Psoas muscle (tissue), 8 donors: Measurements from ENCODE around the gene AGRN. TPM values are rescaled to one million over a fixed set of nuclear protein-coding genes. Genes with fewer than 3 reads are reported as not detected.
A peak's percentile ranks its signal among the peaks of the same experiment; 100 is the strongest.

Experiments used
- ATAC-seq, 4 donors: fragments of 200-7000 bp; cut with Tn5 transposase; one replicate each; pipeline ENCODE4 v1.9.1; 2020; ENCODE audit warnings: moderate library complexity in 3 of 4, mild to moderate bottlenecking in 2 of 4
- DNase-seq, 2 donors: peaks; one replicate each; pipeline ENCODE4 v3.0.0-alpha.2; 2020
- H3K27ac ChIP-seq: fragments of 200-600 bp; one replicate; pipeline ENCODE4 v1.8.0; 2022
- H3K27me3 ChIP-seq, 3 donors: fragments of 200-600 bp in 1 of 3; one replicate each; pipeline versions ENCODE4 v1.6.1 to v1.8.0; 2013 to 2022; ENCODE audit warnings: low read length in 2 of 3, mild to moderate bottlenecking in 2 of 3, moderate library complexity in 1 of 3; ENCODE audit not compliant: insufficient read depth in 3 of 3
- H3K36me3 ChIP-seq, 2 donors: fragments of 200-600 bp in 1 of 2; one replicate each; pipeline versions ENCODE4 v1.6.1 to v1.8.0; 2013 to 2022; ENCODE audit warnings: low read depth in 1 of 2, mild to moderate bottlenecking in 1 of 2, moderate library complexity in 1 of 2; ENCODE audit not compliant: insufficient read depth in 1 of 2
- H3K4me1 ChIP-seq: fragments of 200-600 bp; one replicate; pipeline ENCODE4 v1.8.0; 2022
- H3K4me3 ChIP-seq: fragments of 200-600 bp; one replicate; pipeline ENCODE4 v1.8.0; 2022; ENCODE audit warnings: mild to moderate bottlenecking
- H3K9me3 ChIP-seq: fragments of 200-600 bp; one replicate; pipeline ENCODE4 v1.8.0; 2022
- CTCF ChIP-seq: fragments of 200-600 bp; IDR thresholded peaks from one replicate; pipeline ENCODE4 v1.8.0; 2022; ENCODE audit warnings: antibody characterized with exemption
- WGBS, 3 donors: extraction: QIAGEN DNeasy Blood & Tissue Kit; methylation state at CpG; one replicate each; pipeline versions ENCODE4 v1.1.6 to v1.1.7; 2013; 5-methylcytosine and 5-hydroxymethylcytosine counted together
- intact Hi-C, 2 donors: fragments of 100-400 bp; cut with DNase I; formaldehyde crosslinking; loops; one replicate each; pipeline versions ENCODE4 v1.11.0 to v1.14.2; 2022
- long read RNA-seq, 2 donors: library from polyadenylated mRNA; unstranded; transcript quantifications; one replicate each; pipeline ENCODE4 v2.0.0, GENCODE V29; 2021
- polyA plus RNA-seq, 3 donors: library from polyadenylated mRNA; stranded (reverse); fragments of 200-250 nt; gene quantifications; one replicate each; pipeline ENCODE4 v1.2.3, GENCODE V29; 2013
- total RNA-seq, 4 donors: library from RNA; stranded (reverse); fragmentation: NEBNext Ultra II Directional in 2 of 4; extraction: Animal tissue kit (Norgen Biotek cat#: 25700) in 2 of 4; gene quantifications; one replicate each; pipeline versions ENCODE4 v1.2.1 to v1.2.4, GENCODE V29; 2021 to 2023
- donor health status: healthy with polysubstance abuse.
- donor health status: DM: no; HTN: no; CAD: no; lungs with moderate emphysema.
- donor health status: Bipolar disorder and iron deficiency.
- donor health status: healthy.
- donor health status: DM: yes; HTN: yes; CAD: no.
- donor health status: DM: no; HTN: no; CAD: no.
- donor health status: DM: no; HTN: no; CAD: no.
- donor health status: DM: yes; HTN: yes; CAD: no.

Gene AGRN
- total RNA-seq (1 to 10 TPM; 3.4 to 5.4 (median 4.6) TPM), polyA plus RNA-seq (1 to 10 TPM; 1.3 to 3.0 (median 1.4) TPM)
- long read RNA-seq, donor 1, partial matches to known transcripts, result 6 of 6 reads
- long read RNA-seq, donor 1, other reads (novel, unspliced or antisense), result 0 of 6 reads
- long read RNA-seq, donor 2, partial matches to known transcripts, result 3 of 4 reads
- long read RNA-seq, donor 2, other reads (novel, unspliced or antisense), result 1 of 4 reads

- Histone ChIP-seq H3K36me3 (no peaks in the 10 kb centered on the region), H3K4me1 (peaks cover 4% of the 10 kb centered on the region), H3K27ac (peak within 1 kb of the TSS; percentile 85), H3K27me3 (peaks cover 0 to 30% (median 11%) of the 10 kb centered on the region in 3 donors), H3K4me3 (peak within 1 kb of the TSS; percentile 79), H3K9me3 (no peaks in the 10 kb centered on the region)
- TF ChIP-seq CTCF, result no peak
- 0% methylated on average over 15 to 54 of the region's 58 CpGs for WGBS, 3 donors
- intact Hi-C loops, result no loop called here
- peak; percentile 23 to 60 (median 51) for ATAC-seq
- peak; percentile 54 to 80 for DNase-seq
Measured at GRCh38 chr1:1020000-1020404, at the start of gene AGRN. AGRN (plus strand) TSS chr1:1020120; CDS start chr1:1020173, 53 bp downstream.

DNA sequence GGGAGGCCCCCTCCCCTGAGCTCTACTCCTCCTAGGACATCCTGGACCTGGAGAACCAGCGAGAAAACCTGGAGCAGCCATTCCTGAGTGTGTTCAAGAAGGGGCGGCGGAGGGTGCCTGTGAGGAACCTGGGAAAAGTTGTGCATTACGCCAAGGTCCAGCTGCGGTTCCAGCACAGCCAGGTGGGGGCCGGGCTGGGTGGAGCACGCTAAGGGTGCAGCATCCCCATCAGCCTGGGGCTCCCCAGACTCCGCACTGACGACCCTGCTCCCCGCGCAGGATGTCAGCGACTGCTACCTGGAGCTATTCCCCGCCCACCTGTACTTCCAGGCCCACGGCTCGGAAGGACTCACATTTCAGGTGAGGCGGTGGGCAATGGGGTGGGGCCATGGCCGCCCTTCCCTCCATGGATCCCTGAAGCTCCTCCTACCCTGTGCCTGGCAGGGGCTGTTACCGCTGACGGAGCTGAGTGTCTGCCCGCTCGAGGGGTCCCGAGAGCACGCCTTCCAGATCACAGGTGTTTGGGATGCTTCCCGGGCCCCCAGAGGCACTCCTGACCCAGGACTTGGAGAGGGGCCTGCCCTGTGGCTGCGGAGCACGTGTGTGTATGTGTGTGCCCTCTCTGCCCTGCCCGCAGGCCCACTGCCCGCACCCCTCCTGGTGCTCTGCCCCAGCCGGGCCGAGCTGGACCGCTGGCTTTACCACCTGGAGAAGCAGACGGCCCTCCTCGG is 49.5 kb upstream of the AGRN start:
- WGBS, 3 donors, result 11 to 14% (median 11%) methylated on average over 29 to 33 of the region's 33 CpGs
- DNase-seq, result peak in 1 of 2 donors; percentile 12
- Histone ChIP-seq H3K27me3 (peaks cover 0 to 41% (median 5%) of the 10 kb centered on the region in 3 donors), H3K9me3 (no peaks in the 10 kb centered on the region), H3K4me1 (peaks cover 16% of the 10 kb centered on the region), H3K27ac (no peak overlapping the region), H3K36me3 (no peaks in the 10 kb centered on the region), H3K4me3 (no peak overlapping the region)
- intact Hi-C loops, result no loop called here
- TF ChIP-seq CTCF, result no peak
- ATAC-seq, result no peak

- Histone ChIP-seq H3K4me1 (peaks cover 12% of the 10 kb centered on the region), H3K4me3 (no peak overlapping the region), H3K9me3 (no peaks in the 10 kb centered on the region), H3K36me3 (no peaks in the 10 kb centered on the region), H3K27ac (no peak overlapping the region), H3K27me3 (peaks cover 0 to 37% (median 5%) of the 10 kb centered on the region in 3 donors)
- 28 to 32% (median 31%) methylated on average over 35 to 42 of the region's 42 CpGs for WGBS, 3 donors
- no peak for DNase-seq
- ATAC-seq, result peak in 2 of 4 donors; percentile 0 to 1
- intact Hi-C loops, result no loop called here
- TF ChIP-seq CTCF, result no peak
Measured at GRCh38 chr1:970973-971730, 48.8 kb upstream of the AGRN start.

DNA sequence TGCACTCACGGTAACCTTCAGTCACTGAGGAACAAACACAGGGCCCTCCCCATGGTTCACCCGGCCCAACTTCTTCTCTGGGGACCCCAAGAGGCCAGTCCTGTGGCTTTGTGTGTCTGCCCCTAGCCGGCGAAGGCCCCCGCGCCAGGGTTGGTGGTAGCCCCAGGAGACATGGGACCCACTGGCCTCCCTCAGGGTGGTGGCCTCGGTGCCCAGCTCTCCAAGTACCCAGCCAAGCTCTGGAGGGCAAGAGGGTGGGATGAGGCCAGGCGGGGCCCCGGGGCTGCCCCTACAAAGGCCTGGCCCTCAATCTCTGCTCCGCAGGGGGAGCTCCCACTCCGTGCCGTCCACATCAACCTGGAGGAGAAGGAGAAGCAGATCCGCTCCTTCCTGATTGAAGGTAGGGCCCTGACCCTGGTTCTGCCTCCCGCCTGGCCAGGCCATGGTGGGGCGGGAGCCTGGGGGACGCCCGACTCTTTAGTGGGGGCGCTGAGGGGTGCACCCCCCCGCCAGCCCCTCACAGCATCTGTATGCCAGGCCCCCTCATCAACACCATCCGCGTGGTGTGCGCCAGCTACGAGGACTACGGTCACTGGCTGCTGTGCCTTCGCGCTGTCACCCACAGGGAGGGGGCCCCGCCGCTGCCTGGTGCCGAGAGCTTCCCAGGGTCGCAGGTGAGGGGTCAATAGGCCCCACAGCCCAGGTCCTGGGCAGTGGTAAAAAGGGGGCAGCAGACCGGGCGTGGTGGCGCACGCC is 48.0 kb upstream of the AGRN start:
- ATAC-seq, result peak in 3 of 4 donors; percentile 1 to 7 (median 2)
- Histone ChIP-seq H3K9me3 (no peaks in the 10 kb centered on the region), H3K27ac (no peak overlapping the region), H3K36me3 (no peaks in the 10 kb centered on the region), H3K27me3 (peaks cover 0 to 32% (median 5%) of the 10 kb centered on the region in 3 donors), H3K4me1 (peaks cover 6% of the 10 kb centered on the region), H3K4me3 (no peak overlapping the region)
- WGBS, 3 donors, result 66 to 69% (median 66%) methylated on average over 32 to 34 of the region's 34 CpGs
- no peak for DNase-seq
- intact Hi-C loops, result no loop called here
- no peak for TF ChIP-seq CTCF
